HCT116 (cell line): Measurements from ENCODE around the gene PHB1. TPM values are rescaled to one million over a fixed set of nuclear protein-coding genes. Genes with fewer than 3 reads are reported as not detected.

Experiments
- ATAC-seq: fragments of 200-7000 bp; cut with Tn5 transposase; 2 replicates; pipeline ENCODE4 v1.9.1; 2020; ENCODE audit warnings: mild to moderate bottlenecking, moderate library complexity
- BruUV-seq: library from RNA; stranded (reverse); fragments of 400-500 nt; replicated peaks from 2 replicates; lab custom pipeline; 2021; lab: Mats Ljungman, UMichigan
- CTCF ChIA-PET: fragments of 300-600 bp; sonication (Branson Sonifier 250); formaldehyde crosslinking; loops from one replicate; lab custom pipeline; 2021; ENCODE audit warnings: antibody characterized with exemption; lab: Charles Lee
- POLR2A ChIA-PET: fragments of 300-600, 350-600 bp; sonication (Branson Sonifier 250); formaldehyde crosslinking; loops from one replicate; lab custom pipeline; 2021; ENCODE audit warnings: antibody characterized with exemption; lab: Charles Lee
- RAD21 ChIA-PET, 2 experiments: fragments of 300-600 bp; sonication (Branson Sonifier 250); formaldehyde crosslinking; loops; one replicate each; lab custom pipeline; 2023; ENCODE audit warnings: low total read pairs in 2 of 2; ENCODE audit not compliant: uncharacterized antibody in 2 of 2, unreplicated experiment in 2 of 2, low non-redundant PET in 1 of 2; lab: Charles Lee
- DNase-seq: peaks from one replicate; pipeline ENCODE4 v3.0.0-alpha.2; 2010; ENCODE audit warnings: low read depth, low spot score
- H2AFZ ChIP-seq: fragments of 200-600 bp; shearing (Covaris generic), sonication (generic); 2 replicates; pipeline ENCODE4 v1.6.1; 2017; ENCODE audit warnings: low read depth, mixed run types, mixed read lengths, antibody characterized with exemption, low read length; ENCODE audit not compliant: poor library complexity, severe bottlenecking
- H3K27ac ChIP-seq: 2 replicates; pipeline ENCODE4 v1.5.1; 2012; ENCODE audit warnings: low read depth, low read length
- H3K27me3 ChIP-seq: fragments of 200-600 bp; sonication (generic); 2 replicates; pipeline ENCODE4 v1.6.1; 2016; ENCODE audit warnings: mixed run types, low read length, mixed read lengths; ENCODE audit not compliant: insufficient read depth
- H3K36me3 ChIP-seq, 2 experiments: fragments of 200-500 bp in 1 of 2; fragments of 200-600 bp in 1 of 2; sonication (Bioruptor generic) in 1 of 2; sonication (generic) in 1 of 2; 2 replicates each; pipeline versions ENCODE4 v1.5.1 to v1.6.1; 2014 to 2016; ENCODE audit warnings: low read length in 2 of 2, inconsistent platforms in 1 of 2, mixed read lengths in 1 of 2, mixed run types in 1 of 2; ENCODE audit not compliant: insufficient read depth in 2 of 2, control insufficient read depth in 1 of 2
- H3K4me1 ChIP-seq, 2 experiments: fragments of 200-600 bp in 1 of 2; sonication (generic) in 1 of 2; 2 replicates each; pipeline versions ENCODE4 v1.5.1 to v1.6.1; 2012 to 2017; ENCODE audit warnings: low read length in 2 of 2, inconsistent platforms in 1 of 2, mild to moderate bottlenecking in 1 of 2, mixed read lengths in 1 of 2, mixed run types in 1 of 2, moderate library complexity in 1 of 2; ENCODE audit not compliant: insufficient read depth in 2 of 2, control insufficient read depth in 1 of 2
- H3K4me2 ChIP-seq: fragments of 200-600 bp; sonication (generic); 2 replicates; pipeline ENCODE4 v1.6.1; 2017; ENCODE audit warnings: mixed run types, low read length, mixed read lengths
- H3K4me3 ChIP-seq, 2 experiments: fragments of 200-600 bp in 1 of 2; sonication (generic) in 1 of 2; replicated peaks in 1 of 2; 2 replicates each; pipeline ENCODE4 v1.5.1; 2011 to 2016; ENCODE audit warnings: low read length in 2 of 2, control low read depth in 1 of 2, low read depth in 1 of 2, mild to moderate bottlenecking in 1 of 2, mixed read lengths in 1 of 2, mixed run types in 1 of 2
- H3K79me2 ChIP-seq: fragments of 200-600 bp; sonication (generic); 2 replicates; pipeline ENCODE4 v1.6.1; 2017; ENCODE audit warnings: mild to moderate bottlenecking, mixed run types, low read length, moderate library complexity, mixed read lengths; ENCODE audit not compliant: insufficient read depth
- H3K9ac ChIP-seq: fragments of 200-600 bp; sonication (generic); 2 replicates; pipeline ENCODE4 v1.6.1; 2016; ENCODE audit warnings: low read length, mixed read lengths
- H3K9me2 ChIP-seq: fragments of 200-600 bp; sonication (generic), shearing (Covaris generic); 2 replicates; pipeline ENCODE4 v1.6.1; 2017; ENCODE audit warnings: mixed run types, mild to moderate bottlenecking, moderate library complexity; ENCODE audit not compliant: insufficient read depth
- H3K9me3 ChIP-seq, 2 experiments: fragments of 200-500 bp in 1 of 2; fragments of 200-600 bp in 1 of 2; sonication (Bioruptor generic) in 1 of 2; sonication (generic) in 1 of 2; 2 replicates each; pipeline ENCODE4 v1.6.1; 2014 to 2017; ENCODE audit warnings: low read length in 2 of 2, mixed read lengths in 2 of 2, inconsistent platforms in 1 of 2, low read depth in 1 of 2, mild to moderate bottlenecking in 1 of 2, mixed run types in 1 of 2, moderate library complexity in 1 of 2; ENCODE audit not compliant: control insufficient read depth in 1 of 2, insufficient read depth in 1 of 2
- H4K20me1 ChIP-seq: fragments of 200-600 bp; sonication (generic), shearing (Covaris generic); 2 replicates; pipeline ENCODE4 v1.6.1; 2017; ENCODE audit warnings: mixed run types, mild to moderate bottlenecking, moderate library complexity; ENCODE audit not compliant: insufficient read depth
- ATF3 ChIP-seq: IDR thresholded peaks from 2 replicates; pipeline ENCODE4 v1.6.1; 2012
- CBX3 ChIP-seq: IDR thresholded peaks from 2 replicates; pipeline ENCODE4 v1.6.1; 2012; ENCODE audit warnings: low read depth
- CTCF ChIP-seq, 3 experiments: fragments of 200-600 bp in 1 of 3; sonication (generic) in 1 of 3; IDR thresholded peaks in 2 of 3; conservative IDR thresholded peaks in 1 of 3; 2 replicates each; pipeline ENCODE4 v1.5.1; 2012 to 2017; ENCODE audit warnings: low read depth in 2 of 3, low read length in 2 of 3, antibody characterized with exemption in 1 of 3, borderline replicate concordance in 1 of 3, control low read depth in 1 of 3, mild to moderate bottlenecking in 1 of 3, mixed read lengths in 1 of 3, mixed run types in 1 of 3, moderate library complexity in 1 of 3; ENCODE audit not compliant: insufficient read depth in 1 of 3
- EGR1 ChIP-seq: IDR thresholded peaks from 2 replicates; pipeline ENCODE4 v1.6.1; 2012; ENCODE audit warnings: low read depth
- ELF1 ChIP-seq: IDR thresholded peaks from 2 replicates; pipeline ENCODE4 v1.6.1; 2012; ENCODE audit warnings: low read depth, borderline replicate concordance
- EZH2phosphoT487 ChIP-seq: fragments of 200-600 bp; IDR thresholded peaks from 2 replicates; pipeline ENCODE4 v1.6.1; 2018; ENCODE audit warnings: antibody characterized with exemption, borderline replicate concordance
- MAX ChIP-seq: IDR thresholded peaks from 2 replicates; pipeline ENCODE4 v1.6.1; 2012
- POLR2AphosphoS5 ChIP-seq: IDR thresholded peaks from 2 replicates; pipeline ENCODE4 v1.6.1; 2011; ENCODE audit warnings: mild to moderate bottlenecking, low read depth, low read length, moderate library complexity
- RAD21 ChIP-seq: IDR thresholded peaks from 2 replicates; pipeline ENCODE4 v1.6.1; 2012; ENCODE audit warnings: low read depth, mild to moderate bottlenecking
- TCF7L2 ChIP-seq: IDR thresholded peaks from 2 replicates; pipeline ENCODE4 v1.7.0; 2011; ENCODE audit warnings: borderline replicate concordance, inconsistent platforms; ENCODE audit not compliant: insufficient read depth, insufficient read length; ENCODE audit errors: extremely low read depth
- YY1 ChIP-seq: IDR thresholded peaks from 2 replicates; pipeline ENCODE4 v1.6.1; 2011; ENCODE audit warnings: low read length, low read depth, moderate library complexity, mild to moderate bottlenecking; ENCODE audit not compliant: insufficient replicate concordance; ENCODE audit errors: extremely low read depth
- ZNF274 ChIP-seq: fragments of 200-500 bp; sonication (Bioruptor generic); IDR thresholded peaks from 2 replicates; pipeline ENCODE4 v1.6.1; 2014; ENCODE audit warnings: mild to moderate bottlenecking, low read depth, low read length, inconsistent platforms
- intact Hi-C: fragments of 100-400 bp; cut with micrococcal nuclease; formaldehyde crosslinking; loops from 2 replicates; pipeline ENCODE4 v1.10.0; 2022
- total RNA-seq: library from RNA; stranded (reverse); gene quantifications from one replicate; pipeline ENCODE4 v1.2.1, GENCODE V29; 2021; ENCODE audit not compliant: unreplicated experiment

The PHB1 gene
- total RNA-seq, 1 experiment from 2014 or later: 534 TPM

GRCh38 chr17:49454050-49454449 lies 39.4 kb upstream of the PHB1 start:
- Histone ChIP-seq H3K9ac (no peak overlapping the region), H3K4me2 (peak overlapping the region; percentile 42), H2AFZ (no peak overlapping the region), H4K20me1 (no peaks in the 10 kb centered on the region), H3K9me3 (no peaks in the 10 kb centered on the region), H3K27me3 (peaks cover 21% of the 10 kb centered on the region; the same call in 1 of the 2 replicates), H3K4me1 (peaks cover 5 to 26% of the 10 kb centered on the region in 2 experiments; a peak in 3 of 4 replicates), H3K36me3 (no peaks in the 10 kb centered on the region), H3K79me2 (no peaks in the 10 kb centered on the region), H3K27ac (no peak overlapping the region), H3K4me3 (no peak overlapping the region), H3K9me2 (no peaks in the 10 kb centered on the region)
- TF ChIP-seq ATF3 (no peak), MAX (no peak), CBX3 (no peak), RAD21 (no peak), YY1 (no peak), TCF7L2 (no peak), ZNF274 (no peak), CTCF (IDR thresholded peaks at IDR 0.05 in 2 of 3, conservative IDR thresholded peaks at IDR 0.05 in 1 of 3; ENCODE audit: borderline replicate concordance in 1 of 3, insufficient read depth in 1 of 3, low read depth in 2 of 3, low read length in 2 of 3) (no peak), EZH2phosphoT487 (no peak), ELF1 (no peak), EGR1 (no peak), POLR2AphosphoS5 (no peak)
- peak; percentile 75 for ATAC-seq
- no TSS peak for BruUV-seq
- POLR2A ChIA-PET: no interaction called here
- RAD21 ChIA-PET: no interaction called here
- intact Hi-C loops: no loop called here
- CTCF ChIA-PET: interaction anchor here (0.8 to 1.3 kb wide), 4 partner anchors 8 to 102 kb away, joined by 3 to 4 read pairs (median 3); no protein-coding TSS in a partner anchor
- peak; percentile 27 for DNase-seq
